Thymus (tissue), 11 donors: ENCODE measurements around the gene EIF4E. TPM values are rescaled to one million over a fixed set of nuclear protein-coding genes. Genes with fewer than 3 reads are reported as not detected.
"Not testable (repeated sequence)": the region's sequence is repeated elsewhere in the genome, so short reads cannot be mapped to it uniquely, and the experiment has no call there.

Experiments
- DNase-seq, 9 donors: peaks; one replicate each; pipeline ENCODE4 v3.0.0-alpha.2; 2013; ENCODE audit warnings: low spot score in 9 of 9, low read depth in 6 of 9, missing footprints in 1 of 9
- H3K27ac ChIP-seq, 2 donors: one replicate each; pipeline ENCODE4 v1.5.1; 2013; ENCODE audit warnings: control low read depth in 1 of 2, low read depth in 1 of 2, low read length in 1 of 2, mild to moderate bottlenecking in 1 of 2, moderate library complexity in 1 of 2
- H3K27me3 ChIP-seq, 2 donors: one replicate each; pipeline ENCODE4 v1.5.1; 2013; ENCODE audit warnings: low read length in 1 of 2; ENCODE audit not compliant: control insufficient read depth in 2 of 2, insufficient read depth in 1 of 2
- H3K36me3 ChIP-seq, 2 donors: one replicate each; pipeline ENCODE4 v1.5.1; 2013; ENCODE audit warnings: low read length in 1 of 2, mild to moderate bottlenecking in 1 of 2, moderate library complexity in 1 of 2; ENCODE audit not compliant: control insufficient read depth in 2 of 2, insufficient read depth in 2 of 2
- H3K4me1 ChIP-seq, 2 donors: one replicate each; pipeline ENCODE4 v1.5.1; 2013; ENCODE audit warnings: low read length in 2 of 2; ENCODE audit not compliant: control insufficient read depth in 2 of 2, insufficient read depth in 2 of 2
- H3K4me3 ChIP-seq, 2 donors: one replicate each; pipeline ENCODE4 v1.5.1; 2013; ENCODE audit warnings: low read length in 2 of 2, control low read depth in 1 of 2, mild to moderate bottlenecking in 1 of 2
- H3K9me3 ChIP-seq, 2 donors: one replicate each; pipeline ENCODE4 v1.5.1; 2013; ENCODE audit warnings: low read length in 1 of 2, mild to moderate bottlenecking in 1 of 2; ENCODE audit not compliant: control insufficient read depth in 2 of 2, insufficient read depth in 1 of 2
- WGBS: extraction: QIAGEN DNeasy Blood & Tissue Kit; methylation state at CpG from one replicate; pipeline ENCODE4 v1.1.7; 2013; 5-methylcytosine and 5-hydroxymethylcytosine counted together
- polyA plus RNA-seq: library from polyadenylated mRNA; stranded (reverse); fragments of 200-250 nt; gene quantifications from one replicate; pipeline ENCODE4 v1.2.3, GENCODE V29; 2013
- total RNA-seq: library from RNA; stranded (reverse); fragments of 120-200 nt; gene quantifications from one replicate; pipeline ENCODE4 v1.2.4, GENCODE V29; 2013
- donor health status: healthy.

Gene EIF4E
- total and polyA plus RNA-seq, 2 donors = 30.0 to 125 TPM

DNA sequence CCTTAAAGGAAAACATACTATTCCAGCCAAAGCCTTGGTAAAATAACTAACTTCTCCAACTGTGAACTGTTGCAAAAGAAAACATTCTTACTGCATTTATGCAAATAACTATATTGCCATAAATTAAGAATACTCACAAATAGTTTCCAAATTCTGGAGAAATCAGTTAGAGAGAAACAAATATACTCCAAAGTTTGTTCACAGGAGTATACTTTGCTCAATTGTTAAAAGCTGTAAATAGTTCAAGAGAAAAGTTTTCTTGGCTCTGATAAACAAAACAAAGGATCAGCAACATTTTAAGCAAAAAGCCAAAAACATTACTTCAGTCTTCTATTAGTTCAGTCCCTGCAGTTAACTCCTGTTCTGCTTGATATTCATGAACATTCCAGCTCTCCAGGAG is 83.0 kb downstream of the EIF4E start:
- no peaks in the 10 kb centered on the region for H3K27me3 ChIP-seq
- H3K27ac ChIP-seq = no peak overlapping the region
- no peaks in the 10 kb centered on the region for H3K36me3 ChIP-seq
- H3K4me3 ChIP-seq = no peak overlapping the region
- DNase-seq = no peak
- no peaks in the 10 kb centered on the region for H3K9me3 ChIP-seq
- H3K4me1 ChIP-seq = no peaks in the 10 kb centered on the region

DNA sequence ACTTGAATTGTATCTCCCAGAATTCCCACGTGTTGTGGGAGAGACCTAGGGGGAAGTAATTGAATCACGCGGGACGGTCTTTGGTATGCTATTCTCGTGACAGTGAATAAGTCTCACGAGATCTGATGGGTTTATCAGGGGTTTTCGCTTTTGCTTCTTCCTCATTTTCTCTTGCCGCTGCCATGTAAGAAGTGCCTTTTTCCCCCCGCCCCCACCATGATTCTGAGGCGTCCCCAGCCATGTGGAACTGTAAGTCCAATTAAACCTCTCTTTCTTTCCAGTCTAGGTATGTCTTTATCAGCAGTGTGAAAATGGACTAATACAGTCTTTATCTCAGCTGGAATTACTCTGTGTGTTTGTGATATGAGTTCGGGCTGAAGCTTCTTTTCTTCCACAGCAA is 86.0 kb downstream of the EIF4E start:
- H3K27ac ChIP-seq, H3K9me3 ChIP-seq, H3K4me1 ChIP-seq, H3K27me3 ChIP-seq, DNase-seq, H3K4me3 ChIP-seq, H3K36me3 ChIP-seq: not testable (repeated sequence)
- WGBS = 80% methylated on average over 11 of the region's 11 CpGs

DNA sequence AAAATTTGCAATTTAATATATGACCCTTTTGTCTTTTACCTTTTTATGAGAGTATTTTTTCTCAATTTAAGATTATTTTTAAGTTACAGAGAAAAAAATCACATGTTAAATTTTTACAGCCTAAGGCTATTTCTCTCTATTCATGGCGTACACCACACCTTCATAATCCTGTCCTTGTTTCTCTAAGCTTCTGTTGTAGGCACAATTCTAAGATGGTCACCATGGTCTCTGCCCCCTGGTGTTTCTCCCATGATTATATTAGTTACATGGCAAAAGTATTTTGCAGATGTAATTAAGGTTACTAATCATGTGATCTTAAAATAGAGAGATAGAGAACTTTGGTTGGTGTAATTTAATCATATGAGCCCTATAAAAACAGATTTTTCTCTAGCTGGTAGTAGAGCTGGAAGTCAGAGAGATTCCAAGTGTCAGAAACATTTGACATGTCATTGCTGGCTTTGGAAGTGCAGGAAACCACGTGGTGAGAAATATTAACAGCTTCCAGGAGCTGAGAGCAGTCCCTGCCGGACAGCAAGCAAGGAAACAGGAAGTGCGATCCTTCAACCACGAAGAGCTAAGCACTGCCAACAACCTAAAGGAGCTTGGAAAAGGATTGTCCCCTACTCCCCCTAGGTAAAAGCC is 89.8 kb downstream of the EIF4E start:
- Histone ChIP-seq H3K9me3 (no peaks in the 10 kb centered on the region), H3K4me1 (no peaks in the 10 kb centered on the region), H3K27ac (no peak overlapping the region), H3K36me3 (no peaks in the 10 kb centered on the region), H3K27me3 (no peaks in the 10 kb centered on the region), H3K4me3 (no peak overlapping the region)
- WGBS = 71% methylated on average over 5 of the region's 5 CpGs
- no peak for DNase-seq

DNA sequence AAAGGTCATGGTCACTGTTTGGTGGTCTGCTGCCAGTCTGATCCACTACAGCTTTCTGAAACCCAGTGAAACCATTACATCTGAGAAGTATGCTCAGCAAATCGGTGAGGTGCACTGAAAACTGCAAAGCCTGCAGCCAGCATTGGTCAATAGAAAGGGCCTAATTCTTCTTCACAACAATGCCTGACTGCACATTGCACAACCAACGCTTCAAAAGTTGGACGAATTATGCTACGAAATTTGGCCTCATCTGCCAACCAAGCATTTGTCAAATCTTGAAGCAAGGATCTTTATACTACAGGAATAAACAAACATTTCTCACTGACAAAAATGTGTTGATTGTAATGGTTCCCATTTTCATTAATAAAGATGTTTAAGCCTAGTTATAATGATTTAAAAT is 90.4 kb downstream of the EIF4E start:
- H3K27me3 ChIP-seq = no peaks in the 10 kb centered on the region
- DNase-seq = no peak
- WGBS = 97% methylated on average over 4 of the region's 4 CpGs
- H3K4me1 ChIP-seq = no peaks in the 10 kb centered on the region
- no peak overlapping the region for H3K4me3 ChIP-seq
- no peak overlapping the region for H3K27ac ChIP-seq
- no peaks in the 10 kb centered on the region for H3K36me3 ChIP-seq
- no peaks in the 10 kb centered on the region for H3K9me3 ChIP-seq

DNA sequence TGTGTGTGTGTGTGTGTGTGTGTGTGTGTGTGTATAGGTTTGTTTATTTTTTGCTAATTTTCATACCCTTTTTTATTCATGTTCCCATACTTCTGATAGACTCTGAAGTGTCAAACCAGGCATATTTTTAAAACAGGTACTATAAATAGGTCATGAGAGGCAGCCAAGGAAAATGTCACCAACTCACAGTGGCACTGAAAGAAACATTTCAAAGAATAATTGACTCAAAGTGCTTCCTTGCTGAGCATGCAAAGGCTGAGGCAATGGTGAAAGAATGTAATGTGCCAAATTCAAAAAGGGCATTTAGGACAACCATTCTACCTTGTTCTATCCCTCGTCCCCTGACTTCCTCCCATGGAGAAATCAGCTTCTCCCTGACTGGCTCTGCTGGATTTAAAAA is 95.5 kb downstream of the EIF4E start:
- Histone ChIP-seq H3K9me3 (no peaks in the 10 kb centered on the region), H3K4me3 (no peak overlapping the region), H3K27me3 (no peaks in the 10 kb centered on the region), H3K27ac (no peak overlapping the region), H3K36me3 (no peaks in the 10 kb centered on the region), H3K4me1 (no peaks in the 10 kb centered on the region)
- WGBS = 97% methylated on average over 1 of the region's 1 CpG
- DNase-seq = no peak

DNA sequence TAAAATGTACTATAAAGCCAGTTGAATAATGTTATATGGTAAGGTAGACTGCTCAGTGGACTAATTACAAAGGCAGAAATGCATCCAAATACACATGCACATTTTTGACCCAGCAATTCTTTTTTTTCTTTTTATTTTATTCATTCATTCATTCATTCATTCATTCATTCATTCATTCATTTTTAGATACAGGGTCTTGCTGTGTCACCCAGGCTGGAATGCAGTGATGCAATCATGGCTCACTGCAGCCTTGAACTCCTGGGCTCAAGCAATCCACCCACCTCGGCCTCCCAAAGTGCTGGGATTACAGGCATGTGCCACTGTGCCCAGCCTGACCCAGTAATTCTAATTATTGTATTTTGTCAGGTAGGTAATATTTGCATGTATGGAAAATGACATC is 97.9 kb downstream of the EIF4E start:
- not testable (repeated sequence) for H3K4me1 ChIP-seq, H3K4me3 ChIP-seq, H3K27ac ChIP-seq, H3K27me3 ChIP-seq, H3K9me3 ChIP-seq, DNase-seq, H3K36me3 ChIP-seq
- WGBS = 98% methylated on average over 1 of the region's 1 CpG

Other genes with a start within 250 kb of the EIF4E start
- gene METAP1, start 66.6 kb upstream of the EIF4E start, total RNA-seq = 47.4 TPM
- gene METAP1, start 66.6 kb upstream of the EIF4E start, polyA plus RNA-seq = 57.7 TPM
- gene ADH5, start 159.7 kb upstream of the EIF4E start, total RNA-seq = 160 TPM
- 120 TPM for gene ADH5, start 159.7 kb upstream of the EIF4E start, polyA plus RNA-seq
- 0.09 TPM for gene ADH4, start 215.2 kb upstream of the EIF4E start, total RNA-seq
- 0.78 TPM for gene ADH4, start 215.2 kb upstream of the EIF4E start, polyA plus RNA-seq